AG09319 (cell line): ENCODE results near the gene JARID2.

ENCODE experiments used
- DNase-seq: peaks from one replicate; pipeline ENCODE4 v3.0.0-alpha.2; 2010; ENCODE audit warnings: low read depth; ENCODE audit errors: extremely low read depth
- TF ChIP-seq, protein P1 (sequence below): IDR thresholded peaks from 2 replicates; pipeline ENCODE4 v1.5.1; 2011; ENCODE audit warnings: low read depth, mild to moderate bottlenecking, inconsistent platforms, low read length, moderate library complexity

JARID2 gene

DNA sequence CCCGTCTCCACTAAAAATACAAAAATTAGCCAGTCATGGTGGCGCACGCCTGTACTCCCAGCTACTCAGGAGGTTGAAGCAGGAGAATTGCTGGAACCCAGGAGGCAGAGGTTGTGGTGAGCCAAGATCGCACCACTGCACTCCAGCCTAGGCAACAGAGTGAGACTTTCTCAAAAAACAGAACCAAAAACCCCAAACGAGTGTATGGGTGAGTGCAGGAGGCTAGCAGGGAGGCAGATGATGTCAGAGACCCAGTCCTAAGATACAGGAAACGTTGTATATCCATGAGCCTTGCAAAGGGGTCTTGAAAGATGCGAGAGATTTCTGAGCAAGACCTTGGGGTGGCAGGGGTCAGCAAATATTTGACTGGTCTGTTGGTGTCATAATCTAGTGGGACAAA lies 136.2 kb downstream of the JARID2 start:
- TF ChIP-seq, protein P1, sequence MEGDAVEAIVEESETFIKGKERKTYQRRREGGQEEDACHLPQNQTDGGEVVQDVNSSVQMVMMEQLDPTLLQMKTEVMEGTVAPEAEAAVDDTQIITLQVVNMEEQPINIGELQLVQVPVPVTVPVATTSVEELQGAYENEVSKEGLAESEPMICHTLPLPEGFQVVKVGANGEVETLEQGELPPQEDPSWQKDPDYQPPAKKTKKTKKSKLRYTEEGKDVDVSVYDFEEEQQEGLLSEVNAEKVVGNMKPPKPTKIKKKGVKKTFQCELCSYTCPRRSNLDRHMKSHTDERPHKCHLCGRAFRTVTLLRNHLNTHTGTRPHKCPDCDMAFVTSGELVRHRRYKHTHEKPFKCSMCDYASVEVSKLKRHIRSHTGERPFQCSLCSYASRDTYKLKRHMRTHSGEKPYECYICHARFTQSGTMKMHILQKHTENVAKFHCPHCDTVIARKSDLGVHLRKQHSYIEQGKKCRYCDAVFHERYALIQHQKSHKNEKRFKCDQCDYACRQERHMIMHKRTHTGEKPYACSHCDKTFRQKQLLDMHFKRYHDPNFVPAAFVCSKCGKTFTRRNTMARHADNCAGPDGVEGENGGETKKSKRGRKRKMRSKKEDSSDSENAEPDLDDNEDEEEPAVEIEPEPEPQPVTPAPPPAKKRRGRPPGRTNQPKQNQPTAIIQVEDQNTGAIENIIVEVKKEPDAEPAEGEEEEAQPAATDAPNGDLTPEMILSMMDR: no peak
- no peak for DNase-seq

DNA sequence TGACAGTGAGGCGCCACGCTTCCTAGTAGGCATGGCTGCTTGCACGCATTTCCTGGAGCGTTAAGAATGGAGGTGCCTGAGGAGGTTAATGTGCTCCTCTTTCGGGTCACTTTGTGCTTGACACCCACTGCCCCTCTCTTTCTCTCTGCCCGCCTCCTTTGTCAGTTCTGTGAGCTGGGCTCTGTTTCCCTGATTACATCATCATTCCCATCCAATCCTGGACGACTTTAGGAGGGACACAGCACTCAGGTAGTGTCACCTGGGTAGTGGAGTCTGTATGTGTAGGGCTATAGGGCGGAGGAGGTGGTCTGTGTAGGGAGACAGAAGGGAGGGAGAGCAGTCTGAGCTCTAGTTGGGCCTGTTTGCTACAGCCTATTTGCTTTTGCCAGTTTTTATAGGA lies 136.8 kb downstream of the JARID2 start:
- TF ChIP-seq, protein P1: no peak

DNA sequence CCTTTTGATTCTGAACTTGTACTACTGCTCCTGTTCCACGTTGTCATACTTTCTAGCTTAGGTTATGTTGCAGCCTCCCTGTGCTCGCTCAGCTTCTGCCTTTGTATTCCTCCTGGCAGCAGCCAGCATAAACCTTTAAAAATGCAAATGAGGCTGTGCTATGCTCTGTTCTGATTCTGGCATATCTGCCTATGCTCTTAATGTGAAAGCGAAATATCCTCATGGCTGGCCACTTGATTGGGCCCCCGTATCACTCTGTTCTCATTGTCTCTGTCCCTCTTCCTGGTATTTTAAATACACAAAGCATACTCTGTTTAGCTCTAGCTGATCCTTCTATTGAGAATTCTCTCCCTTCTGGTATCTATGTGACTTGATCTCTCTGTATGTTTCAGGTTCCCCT lies 139.0 kb downstream of the JARID2 start:
- DNase-seq: no peak
- TF ChIP-seq, protein P1: no peak

More for the DNA sequence above, 136.8 kb downstream of the JARID2 start:
- no peak for DNase-seq

DNA sequence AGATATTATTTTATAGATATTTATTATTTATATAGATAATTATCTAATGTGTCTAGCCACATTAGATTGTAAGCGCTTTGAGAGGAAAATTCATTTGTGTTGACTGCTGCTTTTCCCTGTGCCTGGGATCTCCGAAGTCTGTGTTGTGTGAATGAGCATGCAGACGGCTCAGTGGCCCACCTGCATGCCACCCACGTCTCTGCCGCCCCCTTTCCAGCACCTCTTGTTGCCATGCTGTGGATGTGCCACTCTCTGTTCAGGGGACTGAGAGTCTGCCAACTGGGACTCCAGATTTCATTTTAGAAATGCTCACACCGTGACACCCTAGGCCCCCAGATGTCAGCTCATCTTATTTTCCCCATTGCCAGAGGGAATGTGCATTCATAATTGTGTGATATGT lies 139.7 kb downstream of the JARID2 start:
- no peak for DNase-seq
- TF ChIP-seq, protein P1: no peak

DNA sequence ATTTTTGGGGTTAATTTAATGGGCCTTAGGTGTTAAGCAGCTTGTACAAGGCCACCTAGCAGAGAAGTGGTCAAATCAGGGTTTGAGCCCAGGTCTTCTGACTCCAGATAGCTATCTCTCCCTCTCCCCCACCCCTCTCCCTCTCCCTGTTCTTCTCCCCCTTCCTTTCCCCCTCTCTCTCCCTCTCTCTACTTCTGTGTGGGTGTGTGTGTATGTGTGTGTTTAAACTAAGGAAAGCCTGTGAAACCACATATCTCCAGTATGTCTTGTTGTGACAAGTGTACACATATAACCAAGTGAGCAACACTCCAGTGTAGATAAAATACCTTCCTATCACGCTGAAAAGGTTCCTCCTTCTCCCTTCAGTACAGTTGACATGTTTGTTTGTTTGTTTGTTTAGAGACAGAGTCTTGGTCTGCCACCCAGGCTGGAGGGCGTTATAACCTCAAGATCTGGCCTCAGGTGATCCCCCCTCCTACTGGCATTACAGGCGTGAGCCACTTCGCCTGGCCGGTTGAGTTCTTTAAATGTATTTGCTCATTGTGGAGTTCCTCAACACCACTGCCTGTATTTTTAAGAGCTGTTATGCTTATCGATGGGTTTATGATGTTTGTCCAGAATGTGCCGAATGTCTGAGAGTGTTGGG lies 140.4 kb downstream of the JARID2 start:
- no peak for DNase-seq

DNA sequence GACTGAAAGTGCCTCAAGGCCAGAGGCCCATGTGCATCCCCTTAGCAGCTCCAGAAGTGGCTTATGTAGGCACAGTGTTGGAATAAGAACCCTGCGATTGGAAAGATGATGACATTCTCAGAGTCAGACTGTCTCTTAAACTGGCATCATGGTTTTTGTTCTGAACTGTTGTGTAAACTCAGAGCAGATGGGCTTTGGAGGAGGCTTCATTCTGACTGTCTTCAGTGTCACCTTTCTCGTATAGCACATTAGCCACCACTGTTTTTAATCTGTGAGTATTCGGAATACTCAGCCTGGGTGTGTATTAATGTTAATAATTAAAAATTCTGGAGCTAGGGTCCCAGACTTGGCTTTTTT lies 140.9 kb downstream of the JARID2 start:
- TF ChIP-seq, protein P1: no peak
- no peak for DNase-seq

More for the DNA sequence above, 140.4 kb downstream of the JARID2 start:
- TF ChIP-seq, protein P1: no peak

DNA sequence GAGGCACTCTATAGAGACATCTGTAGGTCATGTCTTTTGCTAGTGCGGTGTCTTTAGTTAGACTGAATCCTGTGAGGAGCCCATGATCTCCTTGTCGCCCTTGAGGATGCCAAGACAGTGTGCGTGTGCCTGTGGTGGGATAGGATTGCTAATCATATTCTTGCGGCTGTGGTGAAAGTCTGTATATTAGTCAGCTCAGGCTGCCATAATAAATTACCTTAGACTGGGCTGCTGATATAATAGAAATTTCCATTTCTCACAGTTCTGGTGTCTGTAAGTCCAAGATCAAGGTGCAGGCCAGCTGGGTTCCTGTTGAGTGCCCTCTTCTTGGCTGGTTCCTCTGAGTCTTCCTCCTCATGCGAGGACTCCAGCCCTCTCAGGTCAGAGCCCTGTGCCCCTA lies 141.2 kb downstream of the JARID2 start:
- DNase-seq: no peak
- TF ChIP-seq, protein P1: no peak
